ENCODE measurements around the gene DGCR8. TPM values are rescaled to one million over a fixed set of nuclear protein-coding genes. Genes with fewer than 3 reads are reported as not detected.

DGCR8 gene
- total RNA-seq, 1 donor, result 44.2 TPM

GRCh38 chr22:20126284-20127029, 46.4 kb downstream of the DGCR8 start:
- Histone ChIP-seq H3K27ac (ENCODE audit: low read depth, low read length) (no peak overlapping the region), H3K36me3 (ENCODE audit: insufficient read depth, low read length) (peaks cover 49% of the 10 kb centered on the region), H3K27me3 (ENCODE audit: insufficient read depth, low read length) (no peaks in the 10 kb centered on the region), H3K4me1 (ENCODE audit: insufficient read depth, low read length) (peaks cover 2% of the 10 kb centered on the region), H4K20me1 (ENCODE audit: insufficient read depth, low read length) (peaks cover 18% of the 10 kb centered on the region), H3K4me3 (ENCODE audit: insufficient read depth, low read length) (no peak overlapping the region), H3K4me2 (ENCODE audit: insufficient read depth, low read length) (no peak overlapping the region), H3K9me3 (ENCODE audit: low read depth, low read length) (no peaks in the 10 kb centered on the region), H2AFZ (ENCODE audit: low read length) (no peak overlapping the region), H3K79me2 (ENCODE audit: insufficient read depth, low read length) (peaks cover 32% of the 10 kb centered on the region)
- DNase-seq (ENCODE audit: insufficient read length, low spot score, missing footprints), result no peak
- TF ChIP-seq, protein P1, sequence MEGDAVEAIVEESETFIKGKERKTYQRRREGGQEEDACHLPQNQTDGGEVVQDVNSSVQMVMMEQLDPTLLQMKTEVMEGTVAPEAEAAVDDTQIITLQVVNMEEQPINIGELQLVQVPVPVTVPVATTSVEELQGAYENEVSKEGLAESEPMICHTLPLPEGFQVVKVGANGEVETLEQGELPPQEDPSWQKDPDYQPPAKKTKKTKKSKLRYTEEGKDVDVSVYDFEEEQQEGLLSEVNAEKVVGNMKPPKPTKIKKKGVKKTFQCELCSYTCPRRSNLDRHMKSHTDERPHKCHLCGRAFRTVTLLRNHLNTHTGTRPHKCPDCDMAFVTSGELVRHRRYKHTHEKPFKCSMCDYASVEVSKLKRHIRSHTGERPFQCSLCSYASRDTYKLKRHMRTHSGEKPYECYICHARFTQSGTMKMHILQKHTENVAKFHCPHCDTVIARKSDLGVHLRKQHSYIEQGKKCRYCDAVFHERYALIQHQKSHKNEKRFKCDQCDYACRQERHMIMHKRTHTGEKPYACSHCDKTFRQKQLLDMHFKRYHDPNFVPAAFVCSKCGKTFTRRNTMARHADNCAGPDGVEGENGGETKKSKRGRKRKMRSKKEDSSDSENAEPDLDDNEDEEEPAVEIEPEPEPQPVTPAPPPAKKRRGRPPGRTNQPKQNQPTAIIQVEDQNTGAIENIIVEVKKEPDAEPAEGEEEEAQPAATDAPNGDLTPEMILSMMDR (IDR thresholded peaks at IDR 0.05; ENCODE audit: extremely low read depth, low read depth, low read length), result no peak

DNA sequence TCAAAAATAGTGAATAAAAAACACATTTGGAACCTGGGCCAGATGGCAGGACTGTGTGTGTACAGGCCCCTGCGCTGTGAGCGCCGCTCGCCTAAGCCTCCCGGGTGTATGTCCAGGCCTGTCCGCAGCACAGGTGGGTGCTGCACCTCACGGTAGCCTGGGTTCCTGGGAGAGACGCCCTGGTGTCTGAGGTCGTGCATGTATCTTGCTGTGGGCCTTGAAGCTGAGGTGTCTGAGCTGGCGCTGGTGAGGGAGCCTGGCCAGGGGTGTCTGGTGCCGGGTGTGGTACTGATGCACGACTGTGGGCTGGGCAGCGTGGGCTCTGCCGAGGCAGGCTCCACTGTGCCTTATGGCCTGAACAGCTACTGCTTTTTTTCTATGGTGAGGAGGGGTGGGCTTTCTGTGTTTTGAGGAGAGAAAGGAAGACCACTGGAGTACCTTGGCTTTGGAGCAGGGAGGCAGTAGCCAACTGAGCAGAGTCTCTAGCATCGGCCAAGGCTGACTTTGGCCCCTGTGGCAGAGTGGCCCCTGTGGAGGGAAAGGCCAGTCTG, 47.4 kb downstream of the DGCR8 start:
- Histone ChIP-seq H3K79me2 (ENCODE audit: insufficient read depth, low read length) (peaks cover 29% of the 10 kb centered on the region), H3K27me3 (ENCODE audit: insufficient read depth, low read length) (no peaks in the 10 kb centered on the region), H3K36me3 (ENCODE audit: insufficient read depth, low read length) (peaks cover 40% of the 10 kb centered on the region), H3K4me3 (ENCODE audit: insufficient read depth, low read length) (no peak overlapping the region), H3K4me1 (ENCODE audit: insufficient read depth, low read length) (peaks cover 3% of the 10 kb centered on the region), H3K9me3 (ENCODE audit: low read depth, low read length) (no peaks in the 10 kb centered on the region), H2AFZ (ENCODE audit: low read length) (no peak overlapping the region), H3K27ac (ENCODE audit: low read depth, low read length) (no peak overlapping the region), H4K20me1 (ENCODE audit: insufficient read depth, low read length) (peaks cover 14% of the 10 kb centered on the region), H3K4me2 (ENCODE audit: insufficient read depth, low read length) (no peak overlapping the region)
- TF ChIP-seq, protein P1 (IDR thresholded peaks at IDR 0.05; ENCODE audit: extremely low read depth, low read depth, low read length), result no peak
- DNase-seq (ENCODE audit: insufficient read length, low spot score, missing footprints), result no peak

DNA sequence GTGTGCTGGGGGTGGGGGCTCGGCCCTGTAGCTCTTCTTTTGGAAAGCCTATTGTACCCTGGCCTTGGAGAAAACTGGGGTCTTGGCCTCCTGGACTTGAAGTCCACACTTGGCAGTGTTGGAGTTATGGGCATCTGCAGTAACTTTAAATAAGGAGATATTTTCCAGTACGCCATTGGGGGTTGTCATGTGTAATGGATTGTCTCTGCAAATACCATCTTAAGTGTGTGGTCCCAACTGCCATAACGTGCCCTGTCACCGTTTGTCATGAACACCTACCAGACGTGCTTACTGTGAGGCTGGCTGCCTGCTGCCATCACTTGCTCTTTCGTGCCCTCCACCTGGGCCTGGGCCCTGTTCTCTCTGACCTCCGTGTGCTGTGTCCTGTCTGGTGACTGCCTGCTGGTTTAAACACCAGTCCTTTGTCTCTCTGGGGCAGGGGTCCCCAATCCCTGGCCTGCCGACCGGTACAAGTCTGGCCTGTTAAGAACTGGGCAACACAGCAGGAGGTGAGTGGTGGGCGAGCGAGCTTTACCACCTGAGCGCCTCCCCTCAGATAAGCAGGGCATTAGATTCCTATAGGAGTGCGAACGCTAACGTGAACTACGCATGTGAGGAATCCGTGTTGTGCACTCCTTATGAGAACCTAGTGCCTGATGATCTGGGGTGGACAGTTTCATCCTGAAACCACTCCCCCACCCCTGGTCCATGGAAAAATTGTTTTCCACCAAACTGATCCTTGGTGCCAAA, 48.0 kb downstream of the DGCR8 start:
- H3K36me3 ChIP-seq (ENCODE audit: insufficient read depth, low read length), result peaks cover 40% of the 10 kb centered on the region
- H3K4me3 ChIP-seq (ENCODE audit: insufficient read depth, low read length), result no peak overlapping the region
- no peak overlapping the region for H3K27ac ChIP-seq (ENCODE audit: low read depth, low read length)
- no peak overlapping the region for H3K4me2 ChIP-seq (ENCODE audit: insufficient read depth, low read length)
- H3K79me2 ChIP-seq (ENCODE audit: insufficient read depth, low read length), result peaks cover 29% of the 10 kb centered on the region
- no peak for DNase-seq (ENCODE audit: insufficient read length, low spot score, missing footprints)
- H3K27me3 ChIP-seq (ENCODE audit: insufficient read depth, low read length), result no peaks in the 10 kb centered on the region
- no peaks in the 10 kb centered on the region for H3K9me3 ChIP-seq (ENCODE audit: low read depth, low read length)
- H3K4me1 ChIP-seq (ENCODE audit: insufficient read depth, low read length), result peaks cover 9% of the 10 kb centered on the region
- H4K20me1 ChIP-seq (ENCODE audit: insufficient read depth, low read length), result peaks cover 20% of the 10 kb centered on the region
- H2AFZ ChIP-seq (ENCODE audit: low read length), result no peak overlapping the region
- TF ChIP-seq, protein P1 (IDR thresholded peaks at IDR 0.05; ENCODE audit: extremely low read depth, low read depth, low read length), result no peak

- TF ChIP-seq, protein P1 (IDR thresholded peaks at IDR 0.05; ENCODE audit: extremely low read depth, low read depth, low read length), result no peak
- Histone ChIP-seq H3K4me3 (ENCODE audit: insufficient read depth, low read length) (no peak overlapping the region), H3K27ac (ENCODE audit: low read depth, low read length) (no peak overlapping the region), H3K36me3 (ENCODE audit: insufficient read depth, low read length) (peaks cover 37% of the 10 kb centered on the region), H3K4me1 (ENCODE audit: insufficient read depth, low read length) (peaks cover 10% of the 10 kb centered on the region), H2AFZ (ENCODE audit: low read length) (no peak overlapping the region), H3K9me3 (ENCODE audit: low read depth, low read length) (no peaks in the 10 kb centered on the region), H3K27me3 (ENCODE audit: insufficient read depth, low read length) (no peaks in the 10 kb centered on the region), H3K4me2 (ENCODE audit: insufficient read depth, low read length) (no peak overlapping the region), H4K20me1 (ENCODE audit: insufficient read depth, low read length) (peaks cover 18% of the 10 kb centered on the region), H3K79me2 (ENCODE audit: insufficient read depth, low read length) (peaks cover 30% of the 10 kb centered on the region)
- DNase-seq (ENCODE audit: insufficient read length, low spot score, missing footprints), result no peak
These were observed 48.5 kb downstream of the DGCR8 start for GRCh38 chr22:20128619-20128901.

Measured in osteoblast (primary cell).